ENCODE measurements around the gene PSMD9. TPM values are rescaled to one million over a fixed set of nuclear protein-coding genes. Genes with fewer than 3 reads are reported as not detected.

The PSMD9 gene
- total and polyA plus RNA-seq, 2 experiments from 2014 or later: 32.7 to 36.3 TPM

DNA sequence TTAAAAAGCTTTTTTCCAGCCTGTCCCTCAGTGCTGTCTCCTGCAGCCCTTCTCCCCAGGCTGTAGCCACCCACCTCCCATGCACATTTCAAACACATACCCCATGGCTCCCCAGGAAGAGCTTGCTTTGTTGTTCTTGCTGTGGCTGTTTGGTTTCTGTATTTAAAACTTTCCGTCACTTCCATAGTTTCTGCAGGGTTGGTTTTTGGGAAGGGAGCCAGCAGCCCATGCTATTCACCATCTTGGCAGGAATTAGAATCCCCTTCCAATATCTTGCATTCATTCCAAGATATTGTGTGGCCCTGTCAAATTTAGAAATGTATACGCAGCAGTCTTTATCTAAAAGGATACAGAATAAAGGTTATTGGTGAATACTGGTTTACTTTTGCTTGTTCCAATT lies 59.4 kb downstream of the PSMD9 start:
- ATAC-seq (peak; percentile 85), DNase-seq (ENCODE audit: low spot score) (no peak)
- Mint-ChIP-seq H3K9me3 (peaks cover 7% of the 10 kb centered on the region; the same call in 1 of the 3 replicates), H3K36me3 (ENCODE audit: low read depth) (no peaks in the 10 kb centered on the region; the same call in 2 of the 3 replicates), H3K27me3 (ENCODE audit: insufficient read depth, low read depth, poor library complexity) (no peaks in the 10 kb centered on the region), H3K4me3 (no peak overlapping the region), H3K4me1 (peaks cover 4% of the 10 kb centered on the region; the same call in 2 of the 3 replicates), H3K27ac (no peak overlapping the region; the same call in 1 of the 2 replicates)
- Histone ChIP-seq H3K4me2 (peak overlapping the region; percentile 23; the same call in 1 of the 2 replicates), H3K36me3 (ENCODE audit: insufficient read depth) (no peaks in the 10 kb centered on the region), H3K27ac (ENCODE audit: low read depth) (0 out of 2 replicates have a peak overlapping the region, but pooled peaks have one; percentile 20), H3K27me3 (ENCODE audit: insufficient read depth) (no peaks in the 10 kb centered on the region), H3K9me2 (ENCODE audit: insufficient read depth) (no peaks in the 10 kb centered on the region), H3K4me1 (ENCODE audit: insufficient read depth) (peaks cover 11% of the 10 kb centered on the region), H4K20me1 (replicated peaks; ENCODE audit: insufficient read depth) (no peaks in the 10 kb centered on the region), H3K79me2 (replicated peaks; ENCODE audit: insufficient read depth) (no peaks in the 10 kb centered on the region), H3K4me3 (no peak overlapping the region), H3F3A (replicated peaks; ENCODE audit: low read depth) (no peaks in the 10 kb centered on the region), H2AFZ (peak overlapping the region; percentile 57)
- TF ChIP-seq, protein P1, sequence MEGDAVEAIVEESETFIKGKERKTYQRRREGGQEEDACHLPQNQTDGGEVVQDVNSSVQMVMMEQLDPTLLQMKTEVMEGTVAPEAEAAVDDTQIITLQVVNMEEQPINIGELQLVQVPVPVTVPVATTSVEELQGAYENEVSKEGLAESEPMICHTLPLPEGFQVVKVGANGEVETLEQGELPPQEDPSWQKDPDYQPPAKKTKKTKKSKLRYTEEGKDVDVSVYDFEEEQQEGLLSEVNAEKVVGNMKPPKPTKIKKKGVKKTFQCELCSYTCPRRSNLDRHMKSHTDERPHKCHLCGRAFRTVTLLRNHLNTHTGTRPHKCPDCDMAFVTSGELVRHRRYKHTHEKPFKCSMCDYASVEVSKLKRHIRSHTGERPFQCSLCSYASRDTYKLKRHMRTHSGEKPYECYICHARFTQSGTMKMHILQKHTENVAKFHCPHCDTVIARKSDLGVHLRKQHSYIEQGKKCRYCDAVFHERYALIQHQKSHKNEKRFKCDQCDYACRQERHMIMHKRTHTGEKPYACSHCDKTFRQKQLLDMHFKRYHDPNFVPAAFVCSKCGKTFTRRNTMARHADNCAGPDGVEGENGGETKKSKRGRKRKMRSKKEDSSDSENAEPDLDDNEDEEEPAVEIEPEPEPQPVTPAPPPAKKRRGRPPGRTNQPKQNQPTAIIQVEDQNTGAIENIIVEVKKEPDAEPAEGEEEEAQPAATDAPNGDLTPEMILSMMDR (conservative IDR thresholded peaks at IDR 0.05; ENCODE audit: low read depth in 2 of 2): no peak
- no peak for TF ChIP-seq EZH2phosphoT487 (IDR thresholded peaks at IDR 0.05; ENCODE audit: unreplicated experiment)
- TF ChIP-seq STAT1 (IDR thresholded peaks at IDR 0.05; ENCODE audit: unreplicated experiment): no peak
- TF ChIP-seq JUNB (IDR thresholded peaks at IDR 0.05; ENCODE audit: unreplicated experiment): no peak
- no peak for TF ChIP-seq ZNF114 (CRISPR knock-in tag; IDR thresholded peaks at IDR 0.05)
- no peak for TF ChIP-seq POLR2AphosphoS5 (IDR thresholded peaks at IDR 0.05; ENCODE audit: low read depth)
- TF ChIP-seq ZNF331 (CRISPR knock-in tag; IDR thresholded peaks at IDR 0.05; ENCODE audit: low read depth): no peak
- TF ChIP-seq NANOG (IDR thresholded peaks at IDR 0.05; ENCODE audit: borderline replicate concordance): no peak
- TF ChIP-seq, protein P2, sequence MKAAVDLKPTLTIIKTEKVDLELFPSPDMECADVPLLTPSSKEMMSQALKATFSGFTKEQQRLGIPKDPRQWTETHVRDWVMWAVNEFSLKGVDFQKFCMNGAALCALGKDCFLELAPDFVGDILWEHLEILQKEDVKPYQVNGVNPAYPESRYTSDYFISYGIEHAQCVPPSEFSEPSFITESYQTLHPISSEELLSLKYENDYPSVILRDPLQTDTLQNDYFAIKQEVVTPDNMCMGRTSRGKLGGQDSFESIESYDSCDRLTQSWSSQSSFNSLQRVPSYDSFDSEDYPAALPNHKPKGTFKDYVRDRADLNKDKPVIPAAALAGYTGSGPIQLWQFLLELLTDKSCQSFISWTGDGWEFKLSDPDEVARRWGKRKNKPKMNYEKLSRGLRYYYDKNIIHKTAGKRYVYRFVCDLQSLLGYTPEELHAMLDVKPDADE (IDR thresholded peaks at IDR 0.05): no peak
- TF ChIP-seq EZH2 (IDR thresholded peaks at IDR 0.05; ENCODE audit: low read depth, unreplicated experiment): no peak
- TF ChIP-seq, protein P3, sequence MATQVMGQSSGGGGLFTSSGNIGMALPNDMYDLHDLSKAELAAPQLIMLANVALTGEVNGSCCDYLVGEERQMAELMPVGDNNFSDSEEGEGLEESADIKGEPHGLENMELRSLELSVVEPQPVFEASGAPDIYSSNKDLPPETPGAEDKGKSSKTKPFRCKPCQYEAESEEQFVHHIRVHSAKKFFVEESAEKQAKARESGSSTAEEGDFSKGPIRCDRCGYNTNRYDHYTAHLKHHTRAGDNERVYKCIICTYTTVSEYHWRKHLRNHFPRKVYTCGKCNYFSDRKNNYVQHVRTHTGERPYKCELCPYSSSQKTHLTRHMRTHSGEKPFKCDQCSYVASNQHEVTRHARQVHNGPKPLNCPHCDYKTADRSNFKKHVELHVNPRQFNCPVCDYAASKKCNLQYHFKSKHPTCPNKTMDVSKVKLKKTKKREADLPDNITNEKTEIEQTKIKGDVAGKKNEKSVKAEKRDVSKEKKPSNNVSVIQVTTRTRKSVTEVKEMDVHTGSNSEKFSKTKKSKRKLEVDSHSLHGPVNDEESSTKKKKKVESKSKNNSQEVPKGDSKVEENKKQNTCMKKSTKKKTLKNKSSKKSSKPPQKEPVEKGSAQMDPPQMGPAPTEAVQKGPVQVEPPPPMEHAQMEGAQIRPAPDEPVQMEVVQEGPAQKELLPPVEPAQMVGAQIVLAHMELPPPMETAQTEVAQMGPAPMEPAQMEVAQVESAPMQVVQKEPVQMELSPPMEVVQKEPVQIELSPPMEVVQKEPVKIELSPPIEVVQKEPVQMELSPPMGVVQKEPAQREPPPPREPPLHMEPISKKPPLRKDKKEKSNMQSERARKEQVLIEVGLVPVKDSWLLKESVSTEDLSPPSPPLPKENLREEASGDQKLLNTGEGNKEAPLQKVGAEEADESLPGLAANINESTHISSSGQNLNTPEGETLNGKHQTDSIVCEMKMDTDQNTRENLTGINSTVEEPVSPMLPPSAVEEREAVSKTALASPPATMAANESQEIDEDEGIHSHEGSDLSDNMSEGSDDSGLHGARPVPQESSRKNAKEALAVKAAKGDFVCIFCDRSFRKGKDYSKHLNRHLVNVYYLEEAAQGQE (IDR thresholded peaks at IDR 0.05; ENCODE audit: unreplicated experiment): no peak
- TF ChIP-seq, protein P4, sequence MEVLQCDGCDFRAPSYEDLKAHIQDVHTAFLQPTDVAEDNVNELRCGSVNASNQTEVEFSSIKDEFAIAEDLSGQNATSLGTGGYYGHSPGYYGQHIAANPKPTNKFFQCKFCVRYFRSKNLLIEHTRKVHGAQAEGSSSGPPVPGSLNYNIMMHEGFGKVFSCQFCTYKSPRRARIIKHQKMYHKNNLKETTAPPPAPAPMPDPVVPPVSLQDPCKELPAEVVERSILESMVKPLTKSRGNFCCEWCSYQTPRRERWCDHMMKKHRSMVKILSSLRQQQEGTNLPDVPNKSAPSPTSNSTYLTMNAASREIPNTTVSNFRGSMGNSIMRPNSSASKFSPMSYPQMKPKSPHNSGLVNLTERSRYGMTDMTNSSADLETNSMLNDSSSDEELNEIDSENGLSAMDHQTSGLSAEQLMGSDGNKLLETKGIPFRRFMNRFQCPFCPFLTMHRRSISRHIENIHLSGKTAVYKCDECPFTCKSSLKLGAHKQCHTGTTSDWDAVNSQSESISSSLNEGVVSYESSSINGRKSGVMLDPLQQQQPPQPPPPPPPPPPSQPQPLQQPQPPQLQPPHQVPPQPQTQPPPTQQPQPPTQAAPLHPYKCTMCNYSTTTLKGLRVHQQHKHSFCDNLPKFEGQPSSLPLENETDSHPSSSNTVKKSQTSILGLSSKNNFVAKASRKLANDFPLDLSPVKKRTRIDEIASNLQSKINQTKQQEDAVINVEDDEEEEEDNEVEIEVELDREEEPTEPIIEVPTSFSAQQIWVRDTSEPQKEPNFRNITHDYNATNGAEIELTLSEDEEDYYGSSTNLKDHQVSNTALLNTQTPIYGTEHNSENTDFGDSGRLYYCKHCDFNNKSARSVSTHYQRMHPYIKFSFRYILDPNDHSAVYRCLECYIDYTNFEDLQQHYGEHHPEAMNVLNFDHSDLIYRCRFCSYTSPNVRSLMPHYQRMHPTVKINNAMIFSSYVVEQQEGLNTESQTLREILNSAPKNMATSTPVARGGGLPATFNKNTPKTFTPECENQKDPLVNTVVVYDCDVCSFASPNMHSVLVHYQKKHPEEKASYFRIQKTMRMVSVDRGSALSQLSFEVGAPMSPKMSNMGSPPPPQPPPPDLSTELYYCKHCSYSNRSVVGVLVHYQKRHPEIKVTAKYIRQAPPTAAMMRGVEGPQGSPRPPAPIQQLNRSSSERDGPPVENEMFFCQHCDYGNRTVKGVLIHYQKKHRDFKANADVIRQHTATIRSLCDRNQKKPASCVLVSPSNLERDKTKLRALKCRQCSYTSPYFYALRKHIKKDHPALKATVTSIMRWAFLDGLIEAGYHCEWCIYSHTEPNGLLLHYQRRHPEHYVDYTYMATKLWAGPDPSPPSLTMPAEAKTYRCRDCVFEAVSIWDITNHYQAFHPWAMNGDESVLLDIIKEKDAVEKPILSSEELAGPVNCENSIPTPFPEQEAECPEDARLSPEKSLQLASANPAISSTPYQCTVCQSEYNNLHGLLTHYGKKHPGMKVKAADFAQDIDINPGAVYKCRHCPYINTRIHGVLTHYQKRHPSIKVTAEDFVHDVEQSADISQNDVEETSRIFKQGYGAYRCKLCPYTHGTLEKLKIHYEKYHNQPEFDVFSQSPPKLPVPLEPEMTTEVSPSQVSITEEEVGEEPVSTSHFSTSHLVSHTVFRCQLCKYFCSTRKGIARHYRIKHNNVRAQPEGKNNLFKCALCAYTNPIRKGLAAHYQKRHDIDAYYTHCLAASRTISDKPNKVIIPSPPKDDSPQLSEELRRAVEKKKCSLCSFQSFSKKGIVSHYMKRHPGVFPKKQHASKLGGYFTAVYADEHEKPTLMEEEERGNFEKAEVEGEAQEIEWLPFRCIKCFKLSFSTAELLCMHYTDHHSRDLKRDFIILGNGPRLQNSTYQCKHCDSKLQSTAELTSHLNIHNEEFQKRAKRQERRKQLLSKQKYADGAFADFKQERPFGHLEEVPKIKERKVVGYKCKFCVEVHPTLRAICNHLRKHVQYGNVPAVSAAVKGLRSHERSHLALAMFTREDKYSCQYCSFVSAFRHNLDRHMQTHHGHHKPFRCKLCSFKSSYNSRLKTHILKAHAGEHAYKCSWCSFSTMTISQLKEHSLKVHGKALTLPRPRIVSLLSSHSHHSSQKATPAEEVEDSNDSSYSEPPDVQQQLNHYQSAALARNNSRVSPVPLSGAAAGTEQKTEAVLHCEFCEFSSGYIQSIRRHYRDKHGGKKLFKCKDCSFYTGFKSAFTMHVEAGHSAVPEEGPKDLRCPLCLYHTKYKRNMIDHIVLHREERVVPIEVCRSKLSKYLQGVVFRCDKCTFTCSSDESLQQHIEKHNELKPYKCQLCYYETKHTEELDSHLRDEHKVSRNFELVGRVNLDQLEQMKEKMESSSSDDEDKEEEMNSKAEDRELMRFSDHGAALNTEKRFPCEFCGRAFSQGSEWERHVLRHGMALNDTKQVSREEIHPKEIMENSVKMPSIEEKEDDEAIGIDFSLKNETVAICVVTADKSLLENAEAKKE (CRISPR knock-in tag; IDR thresholded peaks at IDR 0.05): no peak
- TF ChIP-seq CREB1 (CRISPR knock-in tag; IDR thresholded peaks at IDR 0.05; ENCODE audit: low read depth): no peak

Data from GM23338 (cell line).